RWPE1 (cell line): ENCODE results near the gene MCF2L.

Experiments
- CTCF ChIA-PET: fragments of 350-600 bp; sonication (Branson Sonifier 250); formaldehyde crosslinking; extraction: SDS; loops from one replicate; lab custom pipeline; 2021; lab: Yijun Ruan, JAX
- POLR2A ChIA-PET: fragments of 400-600 bp; formaldehyde crosslinking; extraction: SDS; loops from one replicate; lab custom pipeline; 2020; ENCODE audit warnings: antibody characterized with exemption; ENCODE audit not compliant: low non-redundant PET; lab: Yijun Ruan, JAX
- DNase-seq: peaks from one replicate; pipeline ENCODE4 v3.0.0; 2012; ENCODE audit warnings: low spot score
- H3K27ac ChIP-seq: fragments of 450-650 bp; 2 replicates; pipeline ENCODE4 v1.5.1; 2017
- TF ChIP-seq, protein P1 (sequence below): fragments of 450-650 bp; conservative IDR thresholded peaks from 2 replicates; pipeline ENCODE4 v1.5.1; 2017; ENCODE audit warnings: low read depth, mild to moderate bottlenecking

The MCF2L gene

DNA sequence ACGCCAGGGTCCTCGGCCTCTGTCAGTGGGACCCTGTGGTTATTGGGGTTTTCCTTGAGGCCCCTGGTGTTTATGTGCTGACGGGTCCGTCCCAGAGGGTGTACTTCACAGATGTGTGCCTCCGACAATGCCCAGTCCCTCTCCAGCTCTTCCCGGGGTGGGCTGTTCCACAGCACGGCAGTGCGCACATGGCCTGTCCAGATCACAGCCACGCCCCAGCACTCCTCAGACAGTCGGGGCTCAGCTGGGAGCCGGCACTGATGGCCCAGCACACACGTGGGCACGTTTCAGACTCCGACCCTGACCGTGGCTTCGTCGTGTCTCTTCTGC, 119.6 kb downstream of the MCF2L start:
- ChIA-PET CTCF (no interaction called here), POLR2A (no interaction called here)
- no peak overlapping the region for H3K27ac ChIP-seq
- DNase-seq = no peak
- TF ChIP-seq, protein P1, sequence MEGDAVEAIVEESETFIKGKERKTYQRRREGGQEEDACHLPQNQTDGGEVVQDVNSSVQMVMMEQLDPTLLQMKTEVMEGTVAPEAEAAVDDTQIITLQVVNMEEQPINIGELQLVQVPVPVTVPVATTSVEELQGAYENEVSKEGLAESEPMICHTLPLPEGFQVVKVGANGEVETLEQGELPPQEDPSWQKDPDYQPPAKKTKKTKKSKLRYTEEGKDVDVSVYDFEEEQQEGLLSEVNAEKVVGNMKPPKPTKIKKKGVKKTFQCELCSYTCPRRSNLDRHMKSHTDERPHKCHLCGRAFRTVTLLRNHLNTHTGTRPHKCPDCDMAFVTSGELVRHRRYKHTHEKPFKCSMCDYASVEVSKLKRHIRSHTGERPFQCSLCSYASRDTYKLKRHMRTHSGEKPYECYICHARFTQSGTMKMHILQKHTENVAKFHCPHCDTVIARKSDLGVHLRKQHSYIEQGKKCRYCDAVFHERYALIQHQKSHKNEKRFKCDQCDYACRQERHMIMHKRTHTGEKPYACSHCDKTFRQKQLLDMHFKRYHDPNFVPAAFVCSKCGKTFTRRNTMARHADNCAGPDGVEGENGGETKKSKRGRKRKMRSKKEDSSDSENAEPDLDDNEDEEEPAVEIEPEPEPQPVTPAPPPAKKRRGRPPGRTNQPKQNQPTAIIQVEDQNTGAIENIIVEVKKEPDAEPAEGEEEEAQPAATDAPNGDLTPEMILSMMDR = no peak

DNA sequence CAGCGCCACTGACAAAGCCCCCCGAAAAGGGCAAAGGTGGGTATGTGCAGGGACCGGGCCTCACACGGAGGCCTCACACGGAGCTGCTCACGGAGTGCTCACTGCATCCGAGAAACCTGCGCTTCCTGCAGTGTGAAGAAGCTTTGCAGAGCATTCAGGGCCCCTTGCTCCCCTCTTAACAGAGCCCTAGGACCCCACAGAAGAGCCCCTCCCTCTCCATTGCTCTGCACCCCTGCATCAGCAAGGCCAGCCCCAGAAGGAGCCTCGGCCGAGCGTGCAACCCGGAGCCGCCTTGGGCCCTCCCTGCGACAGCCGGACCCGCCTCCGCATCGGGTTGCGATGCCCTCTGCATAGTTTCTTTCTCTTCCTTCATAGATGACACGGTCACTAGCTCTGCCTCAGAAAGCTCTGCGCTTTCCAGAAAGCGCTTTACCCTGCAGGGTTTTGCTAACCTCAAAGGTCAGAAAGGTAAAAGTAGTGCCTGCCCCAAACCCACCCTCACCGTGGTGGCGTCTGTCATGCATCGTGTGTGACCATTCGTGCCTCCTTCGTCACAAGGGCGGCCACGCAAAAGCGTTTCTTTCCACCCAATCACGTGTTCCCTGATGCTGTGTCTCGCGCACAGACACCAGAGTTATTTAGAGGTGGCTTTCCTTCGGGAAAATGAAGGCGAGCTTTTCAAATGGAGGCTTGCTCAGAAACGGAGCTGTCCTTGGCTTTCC, 120.8 kb downstream of the MCF2L start:
- no peak overlapping the region for H3K27ac ChIP-seq
- TF ChIP-seq, protein P1 = no peak
- no peak for DNase-seq
- ChIA-PET CTCF (no interaction called here), POLR2A (no interaction called here)

DNA sequence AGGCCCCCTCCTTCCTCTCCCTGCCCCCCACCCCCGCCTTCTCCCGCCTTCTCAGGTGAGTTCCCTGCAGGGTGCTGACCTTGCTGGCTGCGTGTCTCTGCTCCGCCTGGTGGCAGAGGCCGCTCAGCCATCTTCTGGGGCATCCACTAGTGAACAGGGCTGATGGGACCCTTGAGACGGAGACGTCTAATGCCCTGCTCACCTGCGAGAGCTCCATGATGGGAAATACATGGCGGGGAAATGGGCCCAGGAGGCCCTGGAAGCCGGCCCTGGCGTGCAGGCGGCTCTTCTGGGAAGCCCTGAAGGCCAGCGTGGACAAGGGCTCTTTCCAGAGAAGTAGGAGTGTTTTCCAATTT, 121.4 kb downstream of the MCF2L start:
- POLR2A ChIA-PET = no interaction called here

DNA sequence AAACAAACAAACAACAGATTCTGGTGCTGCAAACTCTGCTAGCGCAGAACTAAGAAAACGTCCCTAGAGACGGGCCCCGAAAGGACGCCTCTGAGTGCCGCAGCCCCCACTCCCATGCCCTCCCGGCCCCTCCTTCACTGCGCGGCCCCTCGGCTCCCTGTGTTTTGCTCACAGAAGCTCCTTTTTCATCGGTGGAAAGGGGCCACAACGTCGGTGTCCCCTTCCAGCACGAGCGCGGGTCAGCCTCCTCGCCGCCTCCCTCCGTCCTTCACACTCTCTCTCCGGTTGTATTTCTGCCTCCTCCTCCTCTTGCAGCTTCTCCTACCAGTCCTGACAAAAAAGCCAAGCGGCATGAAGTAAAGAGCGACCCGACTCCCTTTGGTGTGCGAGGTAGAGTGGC, 121.8 kb downstream of the MCF2L start:
- TF ChIP-seq, protein P1 = no peak
- ChIA-PET CTCF (no interaction called here), POLR2A (no interaction called here)
- no peak overlapping the region for H3K27ac ChIP-seq
- no peak for DNase-seq

More for the DNA sequence above, 121.4 kb downstream of the MCF2L start:
- no peak overlapping the region for H3K27ac ChIP-seq
- TF ChIP-seq, protein P1 = no peak
- CTCF ChIA-PET = no interaction called here
- no peak for DNase-seq

DNA sequence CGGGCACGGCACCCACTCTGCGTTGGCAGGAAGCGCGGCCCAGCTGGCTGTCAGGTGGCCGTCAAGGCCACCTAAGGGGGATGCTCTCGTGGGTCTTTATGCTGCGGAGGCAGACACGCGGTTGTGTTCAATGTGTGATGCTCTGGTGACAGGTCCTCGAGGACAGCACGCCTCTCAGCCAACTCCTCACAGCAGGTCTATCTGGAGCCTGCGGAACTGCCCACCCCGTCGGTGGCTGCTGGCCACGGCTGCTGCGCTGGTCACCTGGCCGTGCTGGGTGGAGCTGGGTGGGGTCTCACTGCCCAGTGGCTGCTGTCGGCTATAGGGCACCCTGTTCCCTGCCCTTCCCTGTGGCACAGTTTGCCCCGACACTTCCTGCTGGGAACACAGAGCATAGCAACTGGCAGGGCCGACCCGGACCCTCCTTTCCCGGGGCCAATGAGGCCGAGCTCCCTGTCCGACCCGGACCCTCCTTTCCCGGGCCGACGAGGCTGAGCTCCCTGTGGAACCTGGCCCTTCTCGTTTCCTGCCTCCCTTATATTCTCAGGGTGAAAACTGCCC, 122.3 kb downstream of the MCF2L start:
- no peak for DNase-seq
- POLR2A ChIA-PET = no interaction called here
- CTCF ChIA-PET = no interaction called here
- TF ChIP-seq, protein P1 = no peak
- no peak overlapping the region for H3K27ac ChIP-seq

DNA sequence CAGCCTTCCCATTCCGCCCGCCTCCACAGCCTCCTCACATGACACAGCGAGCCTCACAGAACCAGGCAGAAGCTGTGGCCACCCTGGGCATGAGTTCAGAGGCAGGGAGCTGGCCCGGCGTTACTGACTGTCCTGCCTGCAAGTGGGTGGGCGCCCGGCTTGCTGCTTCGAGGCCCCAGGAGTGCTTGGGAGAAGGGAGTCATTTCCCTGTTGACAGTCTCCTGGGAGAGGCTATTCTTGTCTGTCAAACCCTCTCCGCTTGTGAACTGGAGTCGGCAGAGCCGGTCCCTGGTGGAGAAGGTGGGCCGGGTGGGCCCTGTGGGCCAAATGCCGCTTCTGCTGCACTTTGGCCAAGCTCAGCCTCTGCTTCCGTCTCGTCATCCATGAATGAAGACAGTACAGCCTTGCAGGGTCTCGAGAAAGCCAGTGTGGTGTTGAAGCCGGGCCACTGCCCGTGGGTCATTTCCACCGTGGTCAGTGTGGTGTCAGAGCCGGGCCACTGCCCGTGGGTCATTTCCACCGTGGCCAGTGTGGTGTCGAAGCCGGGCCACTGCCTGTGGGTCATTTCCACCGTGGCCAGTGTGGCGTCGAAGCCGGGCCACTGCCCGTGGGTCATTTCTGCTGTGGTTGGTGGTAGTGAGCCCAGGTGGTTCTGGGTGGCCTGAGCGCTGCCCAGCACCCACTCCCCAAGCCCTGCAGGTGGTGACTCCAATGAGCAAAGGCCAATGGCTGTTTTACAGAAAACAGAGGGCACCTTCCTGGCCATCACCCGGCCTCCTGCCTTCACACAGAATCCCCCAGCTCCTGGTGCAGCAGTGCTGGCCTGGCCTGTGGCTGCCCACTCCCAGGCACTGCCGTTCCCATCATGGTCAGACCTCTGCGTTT, 123.1 kb downstream of the MCF2L start:
- TF ChIP-seq, protein P1 = no peak
- CTCF ChIA-PET = no interaction called here
- DNase-seq = no peak
- H3K27ac ChIP-seq = no peak overlapping the region
- POLR2A ChIA-PET = no interaction called here
